ENCODE results near the gene VPS8. TPM values are rescaled to one million over a fixed set of nuclear protein-coding genes. Genes with fewer than 3 reads are reported as not detected.
A peak's percentile ranks its signal among the peaks of the same experiment; 100 is the strongest.

The VPS8 gene
- total RNA-seq, 4 donors from 2014 or later, result 46.3 to 76.9 (median 59.3) TPM

- no peak for DNase-seq (ENCODE audit: low spot score in 2 of 2)
- TF ChIP-seq POLR2A (IDR thresholded peaks at IDR 0.05) (no peak), CTCF (IDR thresholded peaks at IDR 0.05) (no peak), EP300 (IDR thresholded peaks at IDR 0.05) (no peak)
- Histone ChIP-seq H3K27me3 (no peaks in the 10 kb centered on the region), H3K27ac (no peak overlapping the region), H3K9me3 (no peaks in the 10 kb centered on the region), H3K4me3 (no peak overlapping the region), H3K36me3 (no peaks in the 10 kb centered on the region), H3K4me1 (peaks cover 0 to 7% (median 0%) of the 10 kb centered on the region in 4 donors)
- whole genome bisulfite sequencing, 2 donors, result 85 to 89% methylated on average over 11 of the region's 11 CpGs
These were observed 255.2 kb downstream of the VPS8 start for GRCh38 chr3:185067173-185067572.

GRCh38 chr3:185069037-185070030 is 257.4 kb downstream of the VPS8 start:
- Histone ChIP-seq H3K4me3 (no peak overlapping the region), H3K36me3 (no peaks in the 10 kb centered on the region), H3K4me1 (peaks cover 0 to 7% (median 0%) of the 10 kb centered on the region in 4 donors), H3K9me3 (no peaks in the 10 kb centered on the region), H3K27ac (no peak overlapping the region), H3K27me3 (no peaks in the 10 kb centered on the region)
- no peak for DNase-seq (ENCODE audit: low spot score in 2 of 2)
- 70 to 74% methylated on average over 27 to 28 of the region's 28 CpGs for WGBS, 2 donors
- TF ChIP-seq CTCF (IDR thresholded peaks at IDR 0.05), result no peak
- no peak for TF ChIP-seq POLR2A (IDR thresholded peaks at IDR 0.05)
- no peak for TF ChIP-seq EP300 (IDR thresholded peaks at IDR 0.05)

- 61 to 70% methylated on average over 22 of the region's 22 CpGs for WGBS, 2 donors
- no peak overlapping the region for H3K4me3 ChIP-seq
- TF ChIP-seq CTCF (IDR thresholded peaks at IDR 0.05), result peak in 1 of 5 experiments; percentile 27
- TF ChIP-seq POLR2A (IDR thresholded peaks at IDR 0.05), result no peak
- TF ChIP-seq EP300 (IDR thresholded peaks at IDR 0.05), result no peak
These were observed 258.7 kb downstream of the VPS8 start for GRCh38 chr3:185070491-185071286.

GRCh38 chr3:185071287-185071800 is 259.4 kb downstream of the VPS8 start:
- TF ChIP-seq EP300 (IDR thresholded peaks at IDR 0.05) (no peak), CTCF (IDR thresholded peaks at IDR 0.05) (no peak), POLR2A (IDR thresholded peaks at IDR 0.05) (no peak)
- Histone ChIP-seq H3K4me3 (no peak overlapping the region), H3K27ac (no peak overlapping the region), H3K4me1 (peaks cover 0 to 7% (median 0%) of the 10 kb centered on the region in 4 donors), H3K9me3 (no peaks in the 10 kb centered on the region), H3K36me3 (no peaks in the 10 kb centered on the region), H3K27me3 (no peaks in the 10 kb centered on the region)
- WGBS, 2 donors, result 43 to 47% methylated on average over 7 of the region's 7 CpGs
- DNase-seq (ENCODE audit: low spot score in 2 of 2), result no peak

More at GRCh38 chr3:185070491-185071286, 258.7 kb downstream of the VPS8 start:
- Histone ChIP-seq H3K9me3 (no peaks in the 10 kb centered on the region), H3K27me3 (no peaks in the 10 kb centered on the region), H3K36me3 (no peaks in the 10 kb centered on the region), H3K27ac (no peak overlapping the region), H3K4me1 (peaks cover 0 to 7% (median 0%) of the 10 kb centered on the region in 4 donors)
- DNase-seq (ENCODE audit: low spot score in 2 of 2), result no peak
